Endothelial cell of umbilical vein (primary cell): ENCODE measurements around the gene TMEM92.

Experiments used
- CTCF ChIP-seq, 2 donors: IDR thresholded peaks; 1 replicate in 1 of 2; 2 replicates in 1 of 2; pipeline ENCODE4 v1.5.1; 2011; ENCODE audit warnings: low read length in 2 of 2, mild to moderate bottlenecking in 2 of 2, moderate library complexity in 2 of 2, control low read depth in 1 of 2, inconsistent platforms in 1 of 2, low read depth in 1 of 2; ENCODE audit not compliant: insufficient read depth in 1 of 2; ENCODE audit errors: extremely low read depth in 1 of 2
- POLR2A ChIP-seq: IDR thresholded peaks from 2 replicates; pipeline ENCODE4 v1.6.1; 2012; ENCODE audit warnings: low read depth, mild to moderate bottlenecking, control low read depth, low read length

GRCh38 chr17:50277357-50277754 is 3.1 kb downstream of the TMEM92 start:
- TF ChIP-seq CTCF (IDR thresholded peaks at IDR 0.05; ENCODE audit: extremely low read depth in 1 of 2, insufficient read depth in 1 of 2, low read depth in 1 of 2, low read length in 2 of 2) (no peak), POLR2A (no peak)
